A549 (cell line): ENCODE measurements around the gene AFDN. TPM values are rescaled to one million over a fixed set of nuclear protein-coding genes. Genes with fewer than 3 reads are reported as not detected.

Source experiments
- ATAC-seq, 2 experiments: fragments of 200-7000 bp in 1 of 2; fragments of >200 bp in 1 of 2; cut with Nextera tagmentation in 1 of 2; cut with Tn5 transposase in 1 of 2; 3 replicates each; pipeline versions ENCODE4 v1.8.0 to v1.9.1; 2018 to 2020; ENCODE audit warnings: mild to moderate bottlenecking in 1 of 2, moderate library complexity in 1 of 2
- CTCF ChIA-PET: fragments of 300-600 bp; sonication (Branson Sonifier 250); formaldehyde crosslinking; extraction: SDS; loops from one replicate; lab custom pipeline; 2021; ENCODE audit warnings: antibody characterized with exemption, inconsistent platforms; lab: Yijun Ruan, JAX
- POLR2A ChIA-PET: fragments of 350-600 bp; formaldehyde crosslinking; extraction: SDS; loops from one replicate; lab custom pipeline; 2021; ENCODE audit warnings: antibody characterized with exemption, inconsistent platforms; lab: Yijun Ruan, JAX
- DNase-seq, 2 experiments: peaks; one replicate each; pipeline versions ENCODE4 v3.0.0 to v3.0.0-alpha.2; 2011 to 2016; ENCODE audit warnings: low read depth in 1 of 2, low spot score in 1 of 2
- FAIRE-seq: peaks from 2 replicates; lab custom pipeline; 2011; peaks lifted over from hg19 to GRCh38; lab: Jason Lieb, UNC
- H3K27ac ChIP-seq, 2 experiments: fragments of >200 bp; sonication (Bioruptor Twin); formaldehyde crosslinking; 3 replicates each; pipeline ENCODE4 v1.5.1; 2016 to 2017
- H3K4me1 ChIP-seq: fragments of >200 bp; sonication (Bioruptor Twin); formaldehyde crosslinking; 3 replicates; pipeline ENCODE4 v1.6.1; 2016
- H3K4me2 ChIP-seq: fragments of >200 bp; sonication (Bioruptor Twin); formaldehyde crosslinking; 3 replicates; pipeline ENCODE4 v1.6.1; 2016
- H3K4me3 ChIP-seq: fragments of >200 bp; sonication (Bioruptor Twin); formaldehyde crosslinking; 3 replicates; pipeline ENCODE4 v1.5.1; 2016
- H3K9me3 ChIP-seq: fragments of >200 bp; sonication (Bioruptor Twin); formaldehyde crosslinking; 3 replicates; pipeline ENCODE4 v1.6.1; 2016
- CBX2 ChIP-seq: fragments of 200-600 bp; sonication (generic); IDR thresholded peaks from 2 replicates; pipeline ENCODE4 v1.6.1; 2016; ENCODE audit warnings: low read depth, mild to moderate bottlenecking, borderline replicate concordance
- CHD2 ChIP-seq: fragments of 150-350 bp; IDR thresholded peaks from 2 replicates; pipeline ENCODE4 v1.6.1; 2014; ENCODE audit warnings: low read length; ENCODE audit not compliant: partially characterized antibody
- CTCF ChIP-seq: fragments of >200 bp; sonication (Bioruptor Twin); formaldehyde crosslinking; IDR thresholded peaks from 3 replicates; pipeline ENCODE4 v1.5.1; 2016
- EHF ChIP-seq: fragments of 250-450 bp; sonication (Bioruptor Pico); IDR thresholded peaks from 2 replicates; pipeline ENCODE4 v1.5.0; 2020; ENCODE audit warnings: mild to moderate bottlenecking
- FOSL2 ChIP-seq, 2 experiments: fragments of 450-650 bp in 1 of 2; fragments of >200 bp in 1 of 2; sonication (Bioruptor Twin) in 1 of 2; formaldehyde crosslinking; IDR thresholded peaks; 2 replicates each; pipeline versions ENCODE4 v1.5.0 to v1.6.1; 2016 to 2020; ENCODE audit warnings: mild to moderate bottlenecking in 1 of 2, moderate library complexity in 1 of 2
- HMGXB4 ChIP-seq: fragments of 250-450 bp; sonication (Bioruptor Pico); IDR thresholded peaks from 2 replicates; pipeline ENCODE4 v1.5.0; 2021; ENCODE audit warnings: mild to moderate bottlenecking, moderate library complexity, borderline replicate concordance
- HOXB13 ChIP-seq: fragments of 250-450 bp; sonication (Bioruptor Pico); IDR thresholded peaks from 2 replicates; pipeline ENCODE4 v1.5.0; 2020; ENCODE audit warnings: low read depth, mild to moderate bottlenecking, moderate library complexity
- KDM5A ChIP-seq: fragments of 200-600 bp; sonication (generic); IDR thresholded peaks from 2 replicates; pipeline ENCODE4 v1.6.1; 2016; ENCODE audit warnings: antibody characterized with exemption, mild to moderate bottlenecking
- MYC ChIP-seq: IDR thresholded peaks from 2 replicates; pipeline ENCODE4 v1.6.1; 2012; ENCODE audit warnings: mild to moderate bottlenecking, inconsistent platforms, low read length, improper control_type of control experiment, borderline replicate concordance
- NPAS2 ChIP-seq: fragments of 250-450 bp; sonication (Bioruptor Pico); IDR thresholded peaks from 2 replicates; pipeline ENCODE4 v1.8.0; 2022; ENCODE audit warnings: mild to moderate bottlenecking, moderate library complexity, borderline replicate concordance
- NR3C1 ChIP-seq: fragments of >200 bp; sonication (Bioruptor Twin); formaldehyde crosslinking; IDR thresholded peaks from 3 replicates; pipeline ENCODE4 v1.6.1; 2017
- POLR2AphosphoS2 ChIP-seq: conservative IDR thresholded peaks from 2 replicates; pipeline ENCODE4 v1.6.1; 2012; ENCODE audit warnings: low read length, improper control_type of control experiment, inconsistent platforms
- RCOR1 ChIP-seq: fragments of 150-350 bp; IDR thresholded peaks from 2 replicates; pipeline ENCODE4 v1.6.1; 2014; ENCODE audit warnings: antibody characterized with exemption, low read length, low read depth
- RFX5 ChIP-seq: fragments of 450-650 bp; IDR thresholded peaks from 2 replicates; pipeline ENCODE4 v1.7.1; 2014; ENCODE audit warnings: antibody characterized with exemption, mild to moderate bottlenecking, moderate library complexity
- SREBF2 ChIP-seq: fragments of 450-650 bp; IDR thresholded peaks from 2 replicates; pipeline ENCODE4 v1.6.1; 2014; ENCODE audit warnings: mild to moderate bottlenecking, moderate library complexity
- TP53 ChIP-seq: fragments of 250-450 bp; sonication (Bioruptor Pico); IDR thresholded peaks from 2 replicates; pipeline ENCODE4 v1.5.0; 2021; ENCODE audit warnings: mild to moderate bottlenecking, moderate library complexity
- WGBS: methylation state at CpG from one replicate; pipeline ENCODE4 v1.1.6; 2017; ENCODE audit errors: missing lambda C conversion rate; 5-methylcytosine and 5-hydroxymethylcytosine counted together
- polyA plus RNA-seq, 4 experiments: library from polyadenylated mRNA; depleted of rRNA in 3 of 4; stranded (reverse); fragments of >200 nt; fragmentation: RNase III in 1 of 4; extraction: RNeasy Plus Mini Kit Qiagen cat#74134 plus additional on column Dnase treatment in 1 of 4; gene quantifications; 2 replicates in 3 of 4; 3 replicates in 1 of 4; pipeline ENCODE4 v1.2.3, GENCODE V29; 2011 to 2017
- TF ChIP-seq, protein P1 (sequence below): fragments of 200-600 bp; sonication (generic); IDR thresholded peaks from 2 replicates; pipeline ENCODE4 v1.6.1; 2016; ENCODE audit warnings: antibody characterized with exemption, mild to moderate bottlenecking, moderate library complexity

AFDN gene
- polyA plus RNA-seq, 2 of the 4 experiments (the other 2 are of a cell fraction), result 17.5 to 40.8 TPM

DNA sequence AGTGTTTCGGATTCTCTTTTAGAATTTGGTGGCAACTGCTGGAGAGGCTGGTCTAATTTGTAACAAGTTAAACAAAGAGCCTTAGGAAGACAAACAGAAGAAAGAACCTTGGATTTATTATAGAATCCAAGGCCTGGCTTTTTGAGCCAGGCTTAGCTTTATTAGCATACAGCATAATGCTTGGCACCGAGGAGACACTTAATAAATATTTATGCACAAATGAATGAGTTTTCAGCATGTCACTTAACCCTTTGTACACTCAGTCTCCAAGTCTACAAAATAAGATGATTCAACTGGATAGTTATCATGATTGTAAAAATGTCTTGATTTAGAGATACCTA, 38.2 kb upstream of the AFDN start:
- Histone ChIP-seq H3K4me1 (peaks cover 9% of the 10 kb centered on the region; the same call in 1 of the 3 replicates), H3K9me3 (no peaks in the 10 kb centered on the region), H3K4me3 (no peak overlapping the region), H3K27ac (no peak overlapping the region), H3K4me2 (no peak overlapping the region)
- FAIRE-seq, result no peak
- ChIA-PET POLR2A (no interaction called here), CTCF (no interaction called here)
- no peak for DNase-seq
- ATAC-seq, result no peak
- WGBS, result 58% methylated on average over 2 of the region's 2 CpGs
- TF ChIP-seq NR3C1 (no peak), TP53 (CRISPR knock-in tag) (no peak), CTCF (no peak), RFX5 (no peak), HOXB13 (CRISPR knock-in tag) (no peak), FOSL2 (IDR thresholded peaks at IDR 0.05) (no peak), FOSL2 (CRISPR knock-in tag; IDR thresholded peaks at IDR 0.05) (no peak)

DNA sequence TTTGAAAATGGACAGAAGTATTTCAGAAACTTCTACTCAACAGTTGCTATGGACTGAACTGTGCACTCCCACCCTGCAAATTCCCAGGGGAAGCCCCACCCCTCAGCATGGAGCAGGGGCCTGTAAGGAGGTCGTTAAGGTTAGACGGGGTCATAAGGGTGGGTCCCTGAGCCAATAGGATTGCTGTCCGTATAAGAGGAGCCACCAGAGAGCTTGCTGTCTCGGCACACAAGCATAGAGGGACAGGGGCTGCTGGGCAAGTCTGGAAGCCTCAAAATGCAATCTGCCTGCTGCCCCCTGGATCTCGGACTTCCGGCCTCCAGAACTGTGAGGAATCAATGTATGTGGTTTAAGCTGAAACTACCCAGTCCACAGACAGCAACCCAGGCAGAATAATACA, 37.4 kb upstream of the AFDN start:
- WGBS, result 59% methylated on average over 5 of the region's 6 CpGs
- H3K4me1 ChIP-seq, result peaks cover 9% of the 10 kb centered on the region; the same call in 1 of the 3 replicates
- H3K4me2 ChIP-seq, result no peak overlapping the region
- no peak overlapping the region for H3K4me3 ChIP-seq
- DNase-seq (no peak), FAIRE-seq (no peak), ATAC-seq (no peak)
- H3K27ac ChIP-seq, result no peak overlapping the region
- ChIA-PET POLR2A (no interaction called here), CTCF (no interaction called here)
- TF ChIP-seq CHD2 (no peak), KDM5A (no peak), MYC (no peak), NPAS2 (CRISPR knock-in tag) (no peak), POLR2AphosphoS2 (no peak), CBX2 (no peak), HMGXB4 (no peak), SREBF2 (no peak), RCOR1 (no peak), EHF (no peak)
- TF ChIP-seq, protein P1, sequence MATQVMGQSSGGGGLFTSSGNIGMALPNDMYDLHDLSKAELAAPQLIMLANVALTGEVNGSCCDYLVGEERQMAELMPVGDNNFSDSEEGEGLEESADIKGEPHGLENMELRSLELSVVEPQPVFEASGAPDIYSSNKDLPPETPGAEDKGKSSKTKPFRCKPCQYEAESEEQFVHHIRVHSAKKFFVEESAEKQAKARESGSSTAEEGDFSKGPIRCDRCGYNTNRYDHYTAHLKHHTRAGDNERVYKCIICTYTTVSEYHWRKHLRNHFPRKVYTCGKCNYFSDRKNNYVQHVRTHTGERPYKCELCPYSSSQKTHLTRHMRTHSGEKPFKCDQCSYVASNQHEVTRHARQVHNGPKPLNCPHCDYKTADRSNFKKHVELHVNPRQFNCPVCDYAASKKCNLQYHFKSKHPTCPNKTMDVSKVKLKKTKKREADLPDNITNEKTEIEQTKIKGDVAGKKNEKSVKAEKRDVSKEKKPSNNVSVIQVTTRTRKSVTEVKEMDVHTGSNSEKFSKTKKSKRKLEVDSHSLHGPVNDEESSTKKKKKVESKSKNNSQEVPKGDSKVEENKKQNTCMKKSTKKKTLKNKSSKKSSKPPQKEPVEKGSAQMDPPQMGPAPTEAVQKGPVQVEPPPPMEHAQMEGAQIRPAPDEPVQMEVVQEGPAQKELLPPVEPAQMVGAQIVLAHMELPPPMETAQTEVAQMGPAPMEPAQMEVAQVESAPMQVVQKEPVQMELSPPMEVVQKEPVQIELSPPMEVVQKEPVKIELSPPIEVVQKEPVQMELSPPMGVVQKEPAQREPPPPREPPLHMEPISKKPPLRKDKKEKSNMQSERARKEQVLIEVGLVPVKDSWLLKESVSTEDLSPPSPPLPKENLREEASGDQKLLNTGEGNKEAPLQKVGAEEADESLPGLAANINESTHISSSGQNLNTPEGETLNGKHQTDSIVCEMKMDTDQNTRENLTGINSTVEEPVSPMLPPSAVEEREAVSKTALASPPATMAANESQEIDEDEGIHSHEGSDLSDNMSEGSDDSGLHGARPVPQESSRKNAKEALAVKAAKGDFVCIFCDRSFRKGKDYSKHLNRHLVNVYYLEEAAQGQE, result no peak
- no peaks in the 10 kb centered on the region for H3K9me3 ChIP-seq
